Measurements from ENCODE around the gene ERH. TPM values are rescaled to one million over a fixed set of nuclear protein-coding genes. Genes with fewer than 3 reads are reported as not detected.

ERH gene
- total RNA-seq (100 to 1,000 TPM in 1 of 2 donors, 10 to 100 TPM in 1; 69.1 to 138 TPM), polyA plus RNA-seq (100 to 1,000 TPM; 139 to 203 TPM)
- long read RNA-seq, donor 1, transcript ERH-203 (4 exons, 1,124 nt) = major isoform, 211 of 250 reads
- long read RNA-seq, donor 1, transcript ERH-202 (3 exons, 586 nt) = minor isoform, 8 of 250 reads
- long read RNA-seq, donor 1, partial matches to known transcripts = 17 of 250 reads
- long read RNA-seq, donor 1, other reads (novel, unspliced or antisense) = 14 of 250 reads
- long read RNA-seq, donor 2, transcript ERH-203 (4 exons, 1,124 nt) = major isoform, 105 of 191 reads
- long read RNA-seq, donor 2, partial matches to known transcripts = 82 of 191 reads
- long read RNA-seq, donor 2, other reads (novel, unspliced or antisense) = 0 of 191 reads
- long read RNA-seq, donor 3, transcript ERH-202 (3 exons, 586 nt) = minor isoform, 6 of 237 reads
- long read RNA-seq, donor 3, transcript ERH-203 (4 exons, 1,124 nt) = major isoform, 144 of 237 reads
- long read RNA-seq, donor 3, partial matches to known transcripts = 86 of 237 reads
- long read RNA-seq, donor 3, other reads (novel, unspliced or antisense) = 0 of 237 reads
- long read RNA-seq, donor 4, transcript ERH-202 (3 exons, 586 nt) = minor isoform, 8 of 122 reads
- long read RNA-seq, donor 4, transcript ERH-203 (4 exons, 1,124 nt) = major isoform, 108 of 122 reads
- long read RNA-seq, donor 4, partial matches to known transcripts = 5 of 122 reads
- long read RNA-seq, donor 4, other reads (novel, unspliced or antisense) = 0 of 122 reads
- long read RNA-seq, donor 5, transcript ERH-203 (4 exons, 1,124 nt) = major isoform, 269 of 307 reads
- long read RNA-seq, donor 5, transcript ERH-202 (3 exons, 586 nt) = minor isoform, 16 of 307 reads
- long read RNA-seq, donor 5, partial matches to known transcripts = 16 of 307 reads
- long read RNA-seq, donor 5, other reads (novel, unspliced or antisense) = 5 of 307 reads

DNA sequence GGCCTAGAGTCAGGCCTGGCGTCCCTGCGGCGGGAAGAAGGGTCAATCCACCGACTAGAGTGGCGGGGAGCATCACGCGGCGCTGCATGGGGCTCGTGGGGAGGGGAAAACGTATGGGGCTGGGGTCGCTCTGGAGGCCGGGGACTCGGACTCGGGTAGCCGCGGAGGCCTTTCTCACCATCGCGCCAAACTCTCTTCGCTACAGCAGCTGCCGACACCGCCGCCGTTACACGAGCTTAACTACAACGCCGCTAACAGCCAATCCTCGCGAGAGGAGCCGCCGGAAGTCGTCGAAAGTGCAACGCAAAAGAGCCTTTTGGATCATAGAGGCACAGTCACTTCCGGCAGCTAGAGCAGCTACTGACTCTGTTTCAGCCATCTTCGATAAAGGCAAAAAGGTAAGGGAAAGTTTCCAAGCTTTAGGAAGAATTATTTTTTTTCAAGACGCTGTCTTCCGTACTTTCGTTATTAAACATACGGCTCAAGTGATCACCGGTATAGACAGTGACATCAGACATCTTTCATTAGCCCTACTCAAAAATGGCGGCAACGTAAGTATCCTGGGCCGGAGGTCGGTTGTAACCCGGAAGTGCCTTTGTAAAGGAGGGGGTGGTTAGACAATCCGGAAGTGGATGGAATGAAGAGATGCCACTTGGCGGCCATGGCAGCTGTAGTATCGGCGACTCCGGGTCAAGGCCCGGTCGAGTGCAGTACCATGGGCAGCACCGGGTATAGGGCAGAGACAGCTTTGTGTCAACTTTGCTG, at the start of gene ERH, which contains the start of gene SLC39A9:
Gene ERH, minus strand, starts transcription at position 247 of the 765 bp plus-strand sequence. Its CDS starts 66 bp downstream, at position 181.
Gene SLC39A9, plus strand, starts transcription at position 640 of the 765 bp plus-strand sequence. CDS start 678 bp downstream, outside the sequence.
- Histone ChIP-seq H3K27ac (ENCODE audit: low read depth in 1 of 2, low read length in 1 of 2) (peak within 1 kb of the TSS; percentile 90 to 93), H3K4me1 (ENCODE audit: control insufficient read depth in 5 of 5, insufficient read depth in 5 of 5, low read length in 5 of 5) (peaks cover 7 to 38% (median 20%) of the 10 kb centered on the region in 5 donors), H3K4me3 (peak within 1 kb of the TSS; percentile 99), H3K36me3 (ENCODE audit: control insufficient read depth in 4 of 4, insufficient read depth in 4 of 4, low read length in 4 of 4) (peaks cover 13 to 25% (median 15%) of the 10 kb centered on the region in 4 donors), H3K27me3 (ENCODE audit: control insufficient read depth in 3 of 3, insufficient read depth in 3 of 3, low read length in 2 of 3) (no peaks in the 10 kb centered on the region), H3K9me3 (ENCODE audit: control insufficient read depth in 4 of 4, insufficient read depth in 3 of 4, low read length in 3 of 4) (peaks cover 0 to 1% (median 0%) of the 10 kb centered on the region in 4 donors), H3K9ac (ENCODE audit: insufficient read depth in 1 of 2, low read length in 2 of 2) (peak within 1 kb of the TSS; percentile 94 to 97)
- ATAC-seq (ENCODE audit: insufficient read depth, low FRiP score) = peak; percentile 97
- DNase-seq = peak; percentile 97 to 99 (median 99)
- WGBS, 2 donors = 0 to 1% methylated on average over 53 of the region's 53 CpGs
- TF ChIP-seq, protein P1, sequence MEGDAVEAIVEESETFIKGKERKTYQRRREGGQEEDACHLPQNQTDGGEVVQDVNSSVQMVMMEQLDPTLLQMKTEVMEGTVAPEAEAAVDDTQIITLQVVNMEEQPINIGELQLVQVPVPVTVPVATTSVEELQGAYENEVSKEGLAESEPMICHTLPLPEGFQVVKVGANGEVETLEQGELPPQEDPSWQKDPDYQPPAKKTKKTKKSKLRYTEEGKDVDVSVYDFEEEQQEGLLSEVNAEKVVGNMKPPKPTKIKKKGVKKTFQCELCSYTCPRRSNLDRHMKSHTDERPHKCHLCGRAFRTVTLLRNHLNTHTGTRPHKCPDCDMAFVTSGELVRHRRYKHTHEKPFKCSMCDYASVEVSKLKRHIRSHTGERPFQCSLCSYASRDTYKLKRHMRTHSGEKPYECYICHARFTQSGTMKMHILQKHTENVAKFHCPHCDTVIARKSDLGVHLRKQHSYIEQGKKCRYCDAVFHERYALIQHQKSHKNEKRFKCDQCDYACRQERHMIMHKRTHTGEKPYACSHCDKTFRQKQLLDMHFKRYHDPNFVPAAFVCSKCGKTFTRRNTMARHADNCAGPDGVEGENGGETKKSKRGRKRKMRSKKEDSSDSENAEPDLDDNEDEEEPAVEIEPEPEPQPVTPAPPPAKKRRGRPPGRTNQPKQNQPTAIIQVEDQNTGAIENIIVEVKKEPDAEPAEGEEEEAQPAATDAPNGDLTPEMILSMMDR (IDR thresholded peaks at IDR 0.05; ENCODE audit: control extremely low read depth, extremely low read depth) = no peak

DNA sequence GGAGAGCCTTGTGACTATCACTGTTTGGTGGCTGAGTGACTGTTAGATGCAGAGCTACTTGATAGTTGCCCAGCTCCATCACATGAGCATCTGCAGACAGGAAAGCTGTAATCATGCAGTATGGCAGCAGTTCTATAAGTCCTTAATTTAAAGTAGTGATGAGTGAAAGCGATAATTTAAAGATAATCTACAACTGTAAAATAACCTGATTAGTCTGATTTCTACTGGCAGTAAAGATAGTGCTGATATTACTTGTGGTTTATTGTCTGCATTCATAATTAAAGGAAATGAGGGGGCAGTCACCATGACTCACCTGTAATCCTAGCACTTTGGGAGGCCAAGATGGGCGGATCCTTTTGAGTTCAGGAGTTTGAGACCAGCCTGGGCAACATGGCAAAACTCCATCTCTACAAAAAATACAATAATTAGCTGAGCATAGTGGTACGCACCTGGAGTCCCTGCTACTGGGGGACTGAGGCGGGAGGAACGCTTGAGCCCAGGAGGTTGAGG, 45.3 kb upstream of the ERH start:
- WGBS, 2 donors = 97 to 98% methylated on average over 5 of the region's 5 CpGs

GRCh38 chr14:69441948-69442347, 43.8 kb upstream of the ERH start:
- 89% methylated on average over 5 of the region's 5 CpGs for WGBS, 2 donors
- H3K9me3 ChIP-seq (ENCODE audit: control insufficient read depth in 4 of 4, insufficient read depth in 3 of 4, low read length in 3 of 4) = no peaks in the 10 kb centered on the region
- no peak overlapping the region for H3K27ac ChIP-seq (ENCODE audit: low read depth in 1 of 2, low read length in 1 of 2)
- H3K9ac ChIP-seq (ENCODE audit: insufficient read depth in 1 of 2, low read length in 2 of 2) = no peak overlapping the region
- H3K36me3 ChIP-seq (ENCODE audit: control insufficient read depth in 4 of 4, insufficient read depth in 4 of 4, low read length in 4 of 4) = peaks cover 2 to 18% (median 4%) of the 10 kb centered on the region in 4 donors
- H3K4me3 ChIP-seq = no peak overlapping the region
- TF ChIP-seq, protein P1 (IDR thresholded peaks at IDR 0.05; ENCODE audit: control extremely low read depth, extremely low read depth) = no peak
- H3K27me3 ChIP-seq (ENCODE audit: control insufficient read depth in 3 of 3, insufficient read depth in 3 of 3, low read length in 2 of 3) = no peaks in the 10 kb centered on the region
- H3K4me1 ChIP-seq (ENCODE audit: control insufficient read depth in 5 of 5, insufficient read depth in 5 of 5, low read length in 5 of 5) = peaks cover 0 to 1% (median 0%) of the 10 kb centered on the region in 5 donors
- no peak for ATAC-seq (ENCODE audit: insufficient read depth, low FRiP score)
- DNase-seq = no peak

More for the DNA sequence above, 45.3 kb upstream of the ERH start:
- H3K4me3 ChIP-seq = no peak overlapping the region
- ATAC-seq (ENCODE audit: insufficient read depth, low FRiP score) (no peak), DNase-seq (no peak)
- no peaks in the 10 kb centered on the region for H3K9me3 ChIP-seq (ENCODE audit: control insufficient read depth in 4 of 4, insufficient read depth in 3 of 4, low read length in 3 of 4)
- no peak overlapping the region for H3K27ac ChIP-seq (ENCODE audit: low read depth in 1 of 2, low read length in 1 of 2)
- no peaks in the 10 kb centered on the region for H3K27me3 ChIP-seq (ENCODE audit: control insufficient read depth in 3 of 3, insufficient read depth in 3 of 3, low read length in 2 of 3)
- H3K9ac ChIP-seq (ENCODE audit: insufficient read depth in 1 of 2, low read length in 2 of 2) = no peak overlapping the region
- peaks cover 2 to 18% (median 5%) of the 10 kb centered on the region in 4 donors for H3K36me3 ChIP-seq (ENCODE audit: control insufficient read depth in 4 of 4, insufficient read depth in 4 of 4, low read length in 4 of 4)
- H3K4me1 ChIP-seq (ENCODE audit: control insufficient read depth in 5 of 5, insufficient read depth in 5 of 5, low read length in 5 of 5) = peaks cover 0 to 1% (median 0%) of the 10 kb centered on the region in 5 donors
- TF ChIP-seq, protein P1 (IDR thresholded peaks at IDR 0.05; ENCODE audit: control extremely low read depth, extremely low read depth) = no peak
